ENCODE results near the gene TMC4.

Gene TMC4

DNA sequence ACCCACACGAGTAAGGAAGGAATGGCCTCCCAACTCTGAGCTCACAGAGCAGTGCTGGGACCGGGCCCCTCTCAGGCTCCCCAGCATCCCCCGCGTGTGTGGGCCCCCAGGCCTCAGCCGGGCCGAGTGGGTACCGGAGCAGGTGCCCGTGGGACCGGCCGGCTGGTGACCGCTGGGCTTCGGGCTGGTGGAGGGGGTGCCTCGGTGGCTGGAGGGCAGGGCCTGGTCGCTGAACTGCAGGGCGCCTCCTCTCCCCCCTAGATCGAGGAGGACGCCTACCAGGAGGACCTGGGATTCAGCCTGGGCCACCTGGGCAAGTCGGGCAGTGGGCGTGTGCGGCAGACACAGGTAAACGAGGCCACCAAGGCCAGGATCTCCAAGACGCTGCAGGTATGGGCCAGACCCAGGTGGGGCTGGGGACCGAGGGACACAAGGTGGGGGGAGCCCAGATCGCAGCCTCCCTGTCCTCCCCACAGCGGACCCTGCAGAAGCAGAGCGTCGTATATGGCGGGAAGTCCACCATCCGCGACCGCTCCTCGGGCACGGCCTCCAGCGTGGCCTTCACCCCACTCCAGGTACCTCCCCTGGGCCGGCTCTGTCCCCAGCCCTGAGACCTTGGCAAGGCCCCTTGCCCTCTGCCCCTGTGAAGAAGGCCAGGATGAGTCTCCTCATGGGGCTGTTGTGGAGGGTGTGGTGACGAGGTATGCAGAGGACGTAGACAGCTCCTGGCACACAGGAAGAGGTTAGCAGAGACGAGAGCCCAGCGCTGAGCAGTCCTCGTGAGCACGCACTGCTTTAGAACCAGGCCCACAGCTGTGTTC lies 44.0 kb downstream of the TMC4 start:
- no peak for DNase-seq

DNA sequence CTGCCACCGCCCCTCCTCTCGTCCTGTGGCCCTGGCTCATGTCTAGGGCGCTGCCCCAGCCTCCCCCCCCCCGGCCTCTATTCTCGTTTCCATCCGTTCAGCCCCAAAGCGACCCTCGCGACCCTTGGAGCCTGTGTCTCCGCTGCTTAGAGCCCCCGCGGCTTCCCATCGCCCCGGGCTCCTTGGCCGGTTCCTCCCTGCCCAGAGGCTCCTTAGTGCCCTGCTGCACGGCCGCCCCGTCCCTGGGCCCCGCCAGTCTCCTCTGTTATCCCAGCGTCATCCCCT lies 44.6 kb downstream of the TMC4 start:
- no peak for DNase-seq

DNA sequence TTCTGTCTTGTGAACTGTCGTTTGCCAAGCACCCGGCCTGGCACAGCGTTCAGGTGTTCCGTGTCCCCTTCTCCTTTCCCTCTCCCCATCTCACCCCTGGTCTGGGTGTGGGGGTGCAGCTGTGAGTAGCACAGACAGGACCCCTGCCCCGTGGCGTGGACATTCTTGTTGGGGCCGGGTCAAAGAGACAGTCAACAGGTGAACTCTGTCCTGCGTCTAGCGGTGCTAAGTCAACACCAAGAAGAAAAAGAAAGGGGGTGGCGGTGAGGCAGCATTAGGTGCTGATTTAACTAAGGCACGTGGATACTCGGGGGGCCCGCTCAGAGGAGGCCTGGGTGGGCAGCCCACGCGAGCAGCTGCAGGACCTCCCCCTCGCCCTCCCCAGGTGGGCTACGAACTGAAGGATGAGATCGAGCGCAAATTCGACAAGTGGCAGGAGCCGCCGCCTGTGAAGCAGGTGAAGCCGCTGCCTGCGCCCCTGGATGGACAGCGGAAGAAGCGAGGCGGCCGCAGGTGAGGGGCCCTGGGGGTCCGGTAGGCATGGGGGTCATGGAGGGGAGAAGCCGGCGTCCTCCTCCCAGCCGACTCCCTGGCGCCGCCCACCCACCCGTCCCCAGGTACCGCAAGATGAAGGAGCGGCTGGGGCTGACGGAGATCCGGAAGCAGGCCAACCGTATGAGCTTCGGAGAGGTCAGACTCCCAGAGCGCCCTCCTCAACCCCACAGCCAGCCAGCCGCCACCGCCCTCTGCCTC lies 45.1 kb downstream of the TMC4 start:
- no peak for DNase-seq

DNA sequence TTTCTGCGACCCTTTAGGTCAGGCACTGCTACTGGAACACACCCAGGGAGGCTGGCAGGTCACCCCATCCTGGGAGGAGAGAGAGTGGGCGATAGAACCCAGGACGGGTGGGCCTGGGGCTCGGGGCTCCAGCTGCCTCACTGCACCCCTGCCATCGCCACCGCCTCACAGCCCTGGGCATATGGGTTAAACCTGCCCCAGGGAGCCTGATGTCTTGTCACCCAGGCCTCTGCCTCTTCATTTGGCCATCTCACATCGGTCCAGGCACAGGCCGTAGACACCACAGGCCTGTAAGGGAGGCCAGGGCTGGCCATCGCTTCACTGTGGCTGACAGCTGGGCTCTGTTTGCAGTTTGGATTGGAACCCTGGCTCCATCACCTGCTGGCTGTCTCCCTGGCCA lies 47.2 kb downstream of the TMC4 start:
- no peak for DNase-seq

DNA sequence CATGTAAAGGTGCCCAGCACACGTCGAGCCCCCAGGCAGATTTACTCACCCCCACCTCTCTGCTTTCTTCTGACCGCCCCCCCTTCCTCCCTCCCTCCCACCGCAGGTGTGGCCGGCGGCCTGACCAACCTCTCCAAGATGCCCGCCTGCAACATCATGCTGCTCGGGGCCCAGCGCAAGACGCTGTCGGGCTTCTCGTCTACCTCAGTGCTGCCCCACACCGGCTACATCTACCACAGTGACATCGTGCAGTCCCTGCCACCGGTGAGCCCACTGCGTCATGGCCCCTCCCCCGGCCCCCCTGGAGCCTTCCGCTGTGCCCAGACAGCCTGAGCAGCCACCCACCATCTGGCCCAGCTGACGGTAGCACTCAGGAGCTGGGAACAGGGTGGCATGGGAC lies 48.6 kb downstream of the TMC4 start:
- no peak for DNase-seq

DNA sequence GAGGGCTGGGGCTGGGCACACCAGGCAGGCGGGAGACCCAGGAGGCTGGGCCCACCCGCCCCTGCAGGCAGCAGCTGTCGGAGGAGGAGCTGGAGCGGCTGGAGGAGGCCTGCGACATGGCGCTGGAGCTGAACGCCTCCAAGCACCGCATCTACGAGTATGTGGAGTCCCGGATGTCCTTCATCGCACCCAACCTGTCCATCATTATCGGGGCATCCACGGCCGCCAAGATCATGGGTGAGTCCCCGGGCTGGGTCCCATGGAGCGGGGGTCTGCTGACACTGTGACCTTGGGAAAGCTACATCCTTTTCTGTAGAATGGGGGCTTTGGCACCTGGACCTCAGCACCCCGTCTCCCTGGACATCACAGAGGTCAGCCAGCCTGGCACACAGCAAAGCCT lies 49.3 kb downstream of the TMC4 start:
- DNase-seq = no peak

- no peak for DNase-seq
Observed at GRCh38 chr19:54121259-54121658, 51.7 kb downstream of the TMC4 start.

DNA sequence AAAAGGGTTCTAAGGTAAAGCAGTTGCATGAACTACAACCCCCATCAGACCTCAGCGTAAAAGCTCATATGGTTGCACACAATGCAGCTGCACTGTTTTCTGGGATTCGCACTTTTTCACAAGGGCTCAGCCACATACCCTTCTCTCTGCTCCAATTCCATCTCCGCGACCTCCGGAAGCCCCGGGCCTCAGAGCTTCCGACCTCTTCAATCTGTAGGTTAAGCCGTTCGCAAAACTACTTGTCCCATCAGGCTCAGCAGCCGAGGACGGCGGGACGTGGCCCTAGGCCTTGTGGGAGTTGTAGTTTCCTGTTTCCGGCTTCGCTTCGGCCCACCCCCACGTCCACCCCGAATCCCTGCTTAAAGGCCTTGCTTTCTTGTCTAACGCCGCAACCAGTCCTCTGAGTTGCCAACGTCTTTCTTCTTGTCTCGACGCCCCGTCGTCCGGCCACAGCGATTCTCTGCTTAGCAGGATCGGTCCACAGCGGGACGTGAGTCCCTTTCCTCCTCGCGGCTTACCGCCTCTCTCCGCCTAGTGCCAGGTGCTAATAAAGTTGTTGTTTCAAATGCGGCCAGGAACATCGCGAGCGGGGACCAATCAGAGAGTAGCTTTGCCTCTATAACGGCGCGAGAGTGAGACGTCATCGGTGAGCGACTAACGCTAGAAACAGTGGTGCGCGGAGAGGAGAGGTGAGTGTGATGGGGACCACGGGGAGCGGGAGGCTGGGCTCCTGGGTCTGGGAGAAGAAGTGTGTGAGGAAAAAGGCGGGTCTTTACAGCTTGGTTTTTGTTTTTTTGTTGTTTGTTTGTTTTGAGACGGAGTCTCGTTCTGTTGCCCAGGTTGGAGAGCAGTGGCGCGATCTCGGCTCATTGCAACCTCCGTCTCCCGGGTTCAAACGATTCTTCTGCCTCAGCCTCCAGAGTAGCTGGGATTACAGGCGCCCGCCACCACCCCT lies 57.6 kb downstream of the TMC4 start, which contains the start of the genes PRPF31 and TFPT:
Gene PRPF31, plus strand, starts transcription at position 646 of the 955 bp plus-strand sequence. CDS start 2,525 bp downstream, outside the sequence.
Gene TFPT, minus strand, starts transcription at position 549 of the 955 bp plus-strand sequence. Its CDS starts 388 bp downstream, at position 161.
- peak; percentile 99 for DNase-seq

GRCh38 chr19:54114340-54115108 lies 58.4 kb downstream of the TMC4 start:
- peak; percentile 86 for DNase-seq
